Measurements from ENCODE around the gene CCR4.

DNA sequence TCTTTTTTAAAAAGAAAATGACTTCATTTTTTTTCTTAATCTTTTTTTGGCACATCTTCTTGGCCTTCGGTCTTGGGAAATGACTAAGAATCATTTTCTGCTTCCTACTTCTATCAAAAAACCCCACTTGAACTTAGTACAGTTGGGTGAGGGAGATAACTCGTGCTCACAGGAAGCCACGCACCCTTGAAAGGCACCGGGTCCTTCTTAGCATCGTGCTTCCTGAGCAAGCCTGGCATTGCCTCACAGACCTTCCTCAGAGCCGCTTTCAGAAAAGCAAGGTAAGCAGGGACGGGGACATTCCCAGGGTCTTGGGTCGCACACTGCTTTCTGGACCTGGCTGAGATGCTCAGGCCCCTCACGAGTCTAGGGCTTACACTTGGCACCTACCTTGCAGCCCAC is at the start of gene CCR4:
- TF ChIP-seq MXI1 (IDR thresholded peaks at IDR 0.05; ENCODE audit: borderline replicate concordance, low read depth, low read length) (no peak), CTCF (conservative IDR thresholded peaks at IDR 0.05; ENCODE audit: low read depth, low read length) (no peak), BHLHE40 (IDR thresholded peaks at IDR 0.05; ENCODE audit: low read depth, low read length) (no peak)
